K562 (cell line): ENCODE results near the gene OR2A25. TPM values are rescaled to one million over a fixed set of nuclear protein-coding genes. Genes with fewer than 3 reads are reported as not detected.

Experiments used
- ATAC-seq: fragments of 200-7000 bp; cut with Tn5 transposase; 3 replicates; pipeline ENCODE4 v1.9.1; 2020; ENCODE audit warnings: moderate library complexity
- BruUV-seq: library from RNA; stranded (reverse); fragments of 400-500 nt; replicated peaks from 2 replicates; lab custom pipeline; 2021; lab: Mats Ljungman, UMichigan
- CTCF ChIA-PET: fragments of 300-600 bp; formaldehyde crosslinking; extraction: SDS; loops from one replicate; lab custom pipeline; 2021; ENCODE audit warnings: low intra/inter-chr PET ratio; lab: Yijun Ruan, JAX
- POLR2A ChIA-PET: fragments of 300-600, 350-650 bp; sonication (Branson Sonifier 250); formaldehyde crosslinking; extraction: SDS; loops from one replicate; lab custom pipeline; 2021; ENCODE audit warnings: antibody characterized with exemption, inconsistent platforms; lab: Yijun Ruan, JAX
- DNase-seq, 4 experiments: peaks; one replicate each; pipeline versions ENCODE4 v3.0.0 to v3.0.0-alpha.2; 2011 to 2018; ENCODE audit warnings: low spot score in 3 of 4, mixed read lengths in 3 of 4; ENCODE audit errors: extremely low read depth in 1 of 4
- FAIRE-seq: peaks from 2 replicates; lab custom pipeline; 2011; peaks lifted over from hg19 to GRCh38; lab: Jason Lieb, UNC
- H2AFZ ChIP-seq: 2 replicates; pipeline ENCODE4 v1.6.0; 2011; ENCODE audit warnings: low read depth, low read length, control low read depth, inconsistent platforms
- H3K27ac ChIP-seq: fragments of 200-600 bp; 3 replicates; pipeline ENCODE4 v1.8.0; 2011; ENCODE audit warnings: low read depth, mild to moderate bottlenecking, control low read depth, inconsistent platforms, low read length, moderate library complexity, mixed read lengths; ENCODE audit errors: extremely low read depth
- H3K27me3 ChIP-seq, 2 experiments: fragments of 300-600 bp in 1 of 2; 2 replicates in 1 of 2; 3 replicates in 1 of 2; pipeline versions ENCODE4 v1.6.0 to v1.8.0; 2011; ENCODE audit warnings: inconsistent platforms in 2 of 2, low read length in 2 of 2, mild to moderate bottlenecking in 1 of 2, mixed read lengths in 1 of 2, moderate library complexity in 1 of 2; ENCODE audit not compliant: control insufficient read depth in 2 of 2, insufficient read depth in 2 of 2
- H3K36me3 ChIP-seq: fragments of 300-600 bp; 3 replicates; pipeline ENCODE4 v1.8.0; 2011; ENCODE audit warnings: mild to moderate bottlenecking, low read length, inconsistent platforms; ENCODE audit not compliant: control insufficient read depth, insufficient read depth
- H3K4me1 ChIP-seq, 2 experiments: fragments of 200-600 bp in 1 of 2; replicated peaks in 1 of 2; 2 replicates in 1 of 2; 3 replicates in 1 of 2; pipeline versions ENCODE4 v1.5.1 to v1.8.0; 2011; ENCODE audit warnings: inconsistent platforms in 2 of 2, low read length in 2 of 2, mild to moderate bottlenecking in 1 of 2, mixed read lengths in 1 of 2, moderate library complexity in 1 of 2; ENCODE audit not compliant: control insufficient read depth in 2 of 2, insufficient read depth in 2 of 2
- H3K4me2 ChIP-seq: 2 replicates; pipeline ENCODE4 v1.6.1; 2011; ENCODE audit warnings: low read length, control low read depth, inconsistent platforms, mixed read lengths; ENCODE audit not compliant: insufficient read depth
- H3K4me3 ChIP-seq: fragments of 200-600 bp; sonication (generic), shearing (Covaris generic); 2 replicates; pipeline ENCODE4 v1.5.1; 2016; ENCODE audit warnings: control low read depth, inconsistent platforms
- H3K79me2 ChIP-seq: fragments of 200-600 bp; 3 replicates; pipeline ENCODE4 v1.8.0; 2011; ENCODE audit warnings: low read length, inconsistent platforms; ENCODE audit not compliant: control insufficient read depth, insufficient read depth
- H3K9ac ChIP-seq, 2 experiments: 2 replicates each; pipeline versions ENCODE4 v1.6.0 to v1.6.1; 2011; ENCODE audit warnings: low read depth in 2 of 2, low read length in 2 of 2, control low read depth in 1 of 2, inconsistent platforms in 1 of 2, mild to moderate bottlenecking in 1 of 2, mixed read lengths in 1 of 2; ENCODE audit not compliant: insufficient read depth in 1 of 2
- H3K9me1 ChIP-seq: one replicate; pipeline ENCODE4 v1.6.0; 2011; ENCODE audit warnings: inconsistent platforms, mild to moderate bottlenecking, low read length, moderate library complexity; ENCODE audit not compliant: control insufficient read depth, insufficient read depth
- H3K9me3 ChIP-seq: replicated peaks from 2 replicates; pipeline ENCODE4 v1.5.1; 2011; ENCODE audit warnings: low read depth, low read length, inconsistent platforms; ENCODE audit not compliant: control insufficient read depth, insufficient read depth
- H4K20me1 ChIP-seq: replicated peaks from 2 replicates; pipeline ENCODE4 v1.6.1; 2011; ENCODE audit warnings: low read length, inconsistent platforms, mixed read lengths; ENCODE audit not compliant: control insufficient read depth, insufficient read depth
- ARHGAP35 ChIP-seq: fragments of 450-650 bp; IDR thresholded peaks from 2 replicates; pipeline ENCODE4 v1.6.1; 2018; ENCODE audit not compliant: partially characterized antibody
- CBX2 ChIP-seq: fragments of 200-600 bp; sonication (generic); IDR thresholded peaks from one replicate; pipeline ENCODE4 v1.6.1; 2012; ENCODE audit warnings: mild to moderate bottlenecking, low read length, inconsistent platforms; ENCODE audit not compliant: insufficient read depth, poor library complexity, severe bottlenecking
- CREBBP ChIP-seq: IDR thresholded peaks from one replicate; pipeline ENCODE4 v1.6.1; 2012; ENCODE audit warnings: low read depth, mild to moderate bottlenecking, control low read depth, inconsistent platforms, low read length
- DMBX1 ChIP-seq: fragments of 250-450 bp; sonication (Bioruptor Pico); IDR thresholded peaks from 2 replicates; pipeline ENCODE4 v1.8.0; 2022; ENCODE audit warnings: inconsistent platforms, mild to moderate bottlenecking, moderate library complexity, borderline replicate concordance
- FUS ChIP-seq: fragments of 200-400 bp; formaldehyde crosslinking; optimal IDR thresholded peaks from 2 replicates; pipeline ENCODE3; 2017; ENCODE audit warnings: low read depth, low read length
- GATA2 ChIP-seq: sonication (generic); formaldehyde crosslinking; IDR thresholded peaks from 2 replicates; pipeline ENCODE4 v1.4.0; 2020; ENCODE audit warnings: mild to moderate bottlenecking, missing genetic modification reagents
- HIVEP1 ChIP-seq: fragments of 250-450 bp; sonication (Bioruptor Pico); IDR thresholded peaks from 2 replicates; pipeline ENCODE4 v1.4.0; 2020; ENCODE audit warnings: mild to moderate bottlenecking
- HNRNPL ChIP-seq: fragments of 200-400 bp; formaldehyde crosslinking; IDR thresholded peaks from 2 replicates; pipeline ENCODE4 v1.6.1; 2017; ENCODE audit warnings: low read depth, mild to moderate bottlenecking, low read length
- KAT8 ChIP-seq: fragments of 450-650 bp; IDR thresholded peaks from 2 replicates; pipeline ENCODE4 v1.6.1; 2016; ENCODE audit warnings: low read depth, mild to moderate bottlenecking
- KDM5B ChIP-seq: fragments of 200-600 bp; sonication (generic); IDR thresholded peaks from 2 replicates; pipeline ENCODE4 v1.6.1; 2012; ENCODE audit warnings: low read depth, mild to moderate bottlenecking, moderate library complexity, low read length, control low read depth, inconsistent platforms; ENCODE audit not compliant: insufficient replicate concordance
- RCOR1 ChIP-seq, 2 experiments: IDR thresholded peaks; 2 replicates each; pipeline ENCODE4 v1.6.1; 2012; ENCODE audit warnings: low read depth in 2 of 2, low read length in 2 of 2, borderline replicate concordance in 1 of 2, improper control_type of control experiment in 1 of 2
- SAFB ChIP-seq: fragments of 200-400 bp; formaldehyde crosslinking; IDR thresholded peaks from 2 replicates; pipeline ENCODE4 v1.6.1; 2017; ENCODE audit warnings: low read depth, low read length, borderline replicate concordance
- ZFPM2 ChIP-seq: fragments of 250-450 bp; sonication (Bioruptor Pico); IDR thresholded peaks from 2 replicates; pipeline ENCODE4 v1.5.1; 2022; ENCODE audit warnings: mild to moderate bottlenecking
- ZNF165 ChIP-seq: fragments of 250-450 bp; sonication (Bioruptor Pico); IDR thresholded peaks from 2 replicates; pipeline ENCODE4 v1.4.0; 2020; ENCODE audit warnings: borderline replicate concordance
- WGBS: fragments of 100-300 bp; shearing (Covaris generic); methylation state at CpG from one replicate; pipeline ENCODE4 v1.1.6; 2016; ENCODE audit warnings: low coverage, mixed read lengths; ENCODE audit not compliant: insufficient coverage; ENCODE audit errors: missing lambda C conversion rate; 5-methylcytosine and 5-hydroxymethylcytosine counted together
- in situ Hi-C: fragments of 300-500 bp; cut with MboI; formaldehyde crosslinking; loops from 4 replicates; pipeline ENCODE4 v1.15.0; 2018; ENCODE audit warnings: inconsistent platforms, mixed read lengths
- intact Hi-C: fragments of 100-400 bp; cut with micrococcal nuclease; formaldehyde crosslinking; loops from 2 replicates; pipeline ENCODE4 v1.14.2; 2022
- polyA plus RNA-seq, 8 experiments: library from polyadenylated mRNA; depleted of rRNA in 4 of 8; stranded (reverse) in 5 of 8; unstranded in 3 of 8; fragments of >200 nt; fragmentation: Nextera tagmentation in 2 of 8; fragmentation: Illumina TruSeq in 1 of 8; extraction: Ambion mirVana in 2 of 8; extraction: Trizol in 1 of 8; gene quantifications; 2 replicates each; pipeline versions ENCODE4 v1.2.1 to v1.2.3, GENCODE V29; 2011 to 2014; ENCODE audit warnings: inconsistent platforms in 1 of 8, missing spikeins in 1 of 8
- total RNA-seq, 7 experiments: library from RNA; depleted of rRNA in 6 of 7; stranded (reverse); fragments of >200 nt in 6 of 7; fragmentation: Illumina TruSeq in 2 of 7; extraction: Trizol in 2 of 7; gene quantifications; 2 replicates each; pipeline versions ENCODE4 v1.2.1 to v1.2.3, GENCODE V29; 2011 to 2021; ENCODE audit warnings: low replicate concordance in 1 of 7
- TF ChIP-seq, protein P1 (sequence below): fragments of 450-650 bp; IDR thresholded peaks from 2 replicates; pipeline ENCODE4 v1.6.1; 2018; ENCODE audit warnings: mild to moderate bottlenecking, low read depth; ENCODE audit not compliant: partially characterized antibody
- TF ChIP-seq, protein P2 (sequence below), 2 experiments: fragments of 450-650 bp in 1 of 2; sonication (generic) in 1 of 2; formaldehyde crosslinking in 1 of 2; IDR thresholded peaks in 1 of 2; conservative IDR thresholded peaks in 1 of 2; 2 replicates each; pipeline versions ENCODE4 v1.6.1 to v1.8.1; 2016 to 2023; ENCODE audit warnings: mild to moderate bottlenecking in 2 of 2, moderate library complexity in 2 of 2, inconsistent platforms in 1 of 2, missing genetic modification reagents in 1 of 2

OR2A25 gene
- total and polyA plus RNA-seq, 9 of the 15 experiments (the other 6 are each of a cell fraction or from before 2014, with no cell fraction given) = not detected

DNA sequence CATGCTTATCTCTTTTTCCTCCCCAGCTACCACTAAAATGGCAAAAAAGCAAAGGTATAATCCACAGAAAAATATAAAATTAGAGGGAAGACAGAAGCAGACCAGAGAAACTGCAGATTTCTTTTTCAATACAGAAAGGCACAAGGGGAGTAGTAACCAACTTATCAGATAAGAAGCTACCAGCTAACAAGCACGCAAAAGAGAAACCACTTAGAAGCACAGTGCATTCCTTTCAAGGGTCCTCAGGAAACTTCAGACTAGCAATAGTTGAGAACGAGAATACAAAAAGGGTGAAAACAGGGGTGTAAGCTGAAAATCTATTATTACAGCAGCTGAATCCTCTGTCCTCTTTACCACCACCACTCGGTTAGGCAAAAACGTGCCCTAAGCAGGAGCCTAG is 30.7 kb upstream of the OR2A25 start (continued):
- TF ChIP-seq, protein P1, sequence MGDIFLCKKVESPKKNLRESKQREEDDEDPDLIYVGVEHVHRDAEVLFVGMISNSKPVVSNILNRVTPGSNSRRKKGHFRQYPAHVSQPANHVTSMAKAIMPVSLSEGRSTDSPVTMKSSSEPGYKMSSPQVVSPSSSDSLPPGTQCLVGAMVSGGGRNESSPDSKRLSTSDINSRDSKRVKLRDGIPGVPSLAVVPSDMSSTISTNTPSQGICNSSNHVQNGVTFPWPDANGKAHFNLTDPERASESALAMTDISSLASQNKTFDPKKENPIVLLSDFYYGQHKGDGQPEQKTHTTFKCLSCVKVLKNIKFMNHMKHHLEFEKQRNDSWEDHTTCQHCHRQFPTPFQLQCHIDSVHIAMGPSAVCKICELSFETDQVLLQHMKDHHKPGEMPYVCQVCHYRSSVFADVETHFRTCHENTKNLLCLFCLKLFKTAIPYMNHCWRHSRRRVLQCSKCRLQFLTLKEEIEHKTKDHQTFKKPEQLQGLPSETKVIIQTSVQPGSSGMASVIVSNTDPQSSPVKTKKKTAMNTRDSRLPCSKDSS = no peak

DNA sequence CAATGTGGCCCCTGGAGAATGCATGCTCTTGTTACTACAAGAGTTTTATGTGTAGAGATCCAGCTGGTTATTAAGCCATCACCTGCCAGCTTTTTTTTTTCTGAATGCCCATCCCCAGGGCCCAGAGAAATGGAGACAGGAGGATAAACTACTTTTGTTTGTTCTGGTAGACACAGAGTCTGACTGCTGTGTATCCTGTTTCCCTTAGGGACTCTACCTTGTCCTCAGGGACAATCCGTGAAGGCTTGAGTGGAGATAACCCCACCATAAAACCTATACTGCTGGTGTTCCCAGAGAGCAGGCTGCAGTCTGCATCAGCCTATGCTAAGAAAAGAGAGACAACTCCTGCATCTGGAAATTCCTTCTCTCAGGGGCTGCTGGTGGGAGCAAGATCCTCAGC is 21.0 kb upstream of the OR2A25 start, which contains the start of gene OR2A5:
TSS of gene OR2A5 (plus strand) at position 301 of the 400 bp plus-strand sequence. CDS start 1,454 bp downstream, outside the sequence.
- in situ Hi-C loops = no loop called here
- no peak for ATAC-seq
- no TSS peak for BruUV-seq
- Histone ChIP-seq H2AFZ (no peak within 1 kb of the TSS), H3K4me3 (no peak within 1 kb of the TSS), H3K27me3 (no peaks in the 10 kb centered on the region), H3K9ac (no peak within 1 kb of the TSS), H3K4me1 (no peaks in the 10 kb centered on the region), H3K9me3 (no peaks in the 10 kb centered on the region), H3K9me1 (no peaks in the 10 kb centered on the region), H3K79me2 (no peaks in the 10 kb centered on the region), H3K4me2 (no peak within 1 kb of the TSS), H3K27ac (no peak within 1 kb of the TSS), H4K20me1 (no peaks in the 10 kb centered on the region), H3K36me3 (no peaks in the 10 kb centered on the region)
- DNase-seq = no peak
- WGBS = 0% methylated on average over 1 of the region's 1 CpG
- intact Hi-C loops = no loop called here
- FAIRE-seq = no peak
- CTCF ChIA-PET = no interaction called here
- POLR2A ChIA-PET = no interaction called here
- TF ChIP-seq RCOR1 (IDR thresholded peaks at IDR 0.05; ENCODE audit: borderline replicate concordance in 1 of 2, low read depth in 2 of 2, low read length in 2 of 2) (no peak), CBX2 (no peak), ZFPM2 (CRISPR knock-in tag) (no peak), CREBBP (no peak), FUS (no peak), KAT8 (no peak), KDM5B (no peak), SAFB (no peak), HNRNPL (no peak), GATA2 (CRISPR knock-in tag) (no peak), ZNF165 (CRISPR knock-in tag) (no peak), ARHGAP35 (no peak), DMBX1 (no peak), HIVEP1 (CRISPR knock-in tag) (no peak)
- TF ChIP-seq, protein P2, sequence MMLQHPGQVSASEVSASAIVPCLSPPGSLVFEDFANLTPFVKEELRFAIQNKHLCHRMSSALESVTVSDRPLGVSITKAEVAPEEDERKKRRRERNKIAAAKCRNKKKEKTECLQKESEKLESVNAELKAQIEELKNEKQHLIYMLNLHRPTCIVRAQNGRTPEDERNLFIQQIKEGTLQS (IDR thresholded peaks at IDR 0.05) = no peak
- TF ChIP-seq, protein P2 (CRISPR knock-in tag; conservative IDR thresholded peaks at IDR 0.05) = no peak
